NB4 (cell line): ENCODE data around the gene MPRIP.

Experiments used
- CTCF ChIP-seq: IDR thresholded peaks from one replicate; pipeline ENCODE4 v1.5.1; 2012; ENCODE audit warnings: low read depth, low read length
- MAX ChIP-seq: IDR thresholded peaks from 2 replicates; pipeline ENCODE4 v1.6.1; 2011; ENCODE audit warnings: low read depth, low read length
- POLR2A ChIP-seq: IDR thresholded peaks from 2 replicates; pipeline ENCODE4 v1.6.1; 2011; ENCODE audit warnings: mild to moderate bottlenecking; ENCODE audit not compliant: insufficient read length; ENCODE audit errors: extremely low read depth

DNA sequence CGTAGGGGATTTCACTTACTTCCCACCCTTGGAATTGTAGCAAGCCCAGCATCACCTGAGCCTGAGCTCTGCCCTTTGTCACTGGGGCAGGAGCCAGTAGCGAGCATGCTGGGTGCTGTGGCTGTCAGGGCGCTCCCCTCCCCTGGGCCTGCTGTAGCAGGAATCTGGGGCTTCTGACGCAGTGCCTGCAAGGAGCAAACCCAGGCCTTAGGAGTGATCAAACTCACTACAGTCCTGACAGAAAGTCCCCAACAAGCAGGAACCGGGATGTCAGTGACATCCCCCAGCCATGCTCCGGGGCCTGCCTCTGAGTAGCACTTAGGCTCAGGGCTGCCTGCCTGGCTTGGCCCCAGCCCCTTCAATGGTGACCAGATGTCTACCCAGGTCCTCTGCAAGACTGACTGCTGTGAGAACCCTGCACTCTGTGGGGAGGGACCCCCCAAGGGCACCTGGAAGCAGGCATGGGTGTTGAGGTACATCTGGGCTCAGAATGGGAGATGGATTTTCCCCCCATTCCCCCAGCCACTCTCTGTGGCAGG is 140.4 kb downstream of the MPRIP start:
- TF ChIP-seq CTCF: no peak
- no peak for TF ChIP-seq POLR2A
- TF ChIP-seq MAX: no peak
